ENCODE measurements around the gene CRB1. TPM values are rescaled to one million over a fixed set of nuclear protein-coding genes. Genes with fewer than 3 reads are reported as not detected.

Gene CRB1
- total RNA-seq, 1 experiment from 2014 or later, result not detected

GRCh38 chr1:197510691-197511378 is 242.8 kb downstream of the CRB1 start:
- H2AFZ ChIP-seq, result no peak overlapping the region
- H4K20me1 ChIP-seq (ENCODE audit: insufficient read depth), result no peaks in the 10 kb centered on the region
- no peaks in the 10 kb centered on the region for H3K36me3 ChIP-seq (ENCODE audit: low read depth)
- no peak overlapping the region for H3K27ac ChIP-seq
- ChIA-PET POLR2A (ENCODE audit: unreplicated experiment) (no interaction called here), CTCF (no interaction called here)
- no peak for DNase-seq
- no peaks in the 10 kb centered on the region for H3K4me1 ChIP-seq (replicated peaks; ENCODE audit: insufficient read depth)
- H3K4me3 ChIP-seq, result no peak overlapping the region
- H3F3A ChIP-seq (ENCODE audit: insufficient read depth, low read depth), result no peaks in the 10 kb centered on the region
- no peak overlapping the region for H3K4me2 ChIP-seq
- TF ChIP-seq EZH2 (IDR thresholded peaks at IDR 0.05; ENCODE audit: low read depth) (no peak), CTCF (conservative IDR thresholded peaks at IDR 0.05) (no peak)
- no peaks in the 10 kb centered on the region for H3K9me2 ChIP-seq (ENCODE audit: insufficient read depth)
- no peaks in the 10 kb centered on the region for H3K27me3 ChIP-seq (ENCODE audit: insufficient read depth, low read depth)
- BruUV-seq (replicated peaks), result no TSS peak
- H3K79me2 ChIP-seq (ENCODE audit: low read depth), result no peaks in the 10 kb centered on the region
- H3K9me3 ChIP-seq (ENCODE audit: insufficient read depth, low read depth), result no peaks in the 10 kb centered on the region
- intact Hi-C loops (cut with micrococcal nuclease; ENCODE audit: unreplicated experiment), result no loop called here

- intact Hi-C loops (cut with micrococcal nuclease; ENCODE audit: unreplicated experiment), result no loop called here
- no peaks in the 10 kb centered on the region for H3K36me3 ChIP-seq (ENCODE audit: low read depth)
- DNase-seq, result no peak
- POLR2A ChIA-PET (ENCODE audit: unreplicated experiment), result no interaction called here
- CTCF ChIA-PET, result no interaction called here
- no peaks in the 10 kb centered on the region for H3K4me1 ChIP-seq (replicated peaks; ENCODE audit: insufficient read depth)
- no peaks in the 10 kb centered on the region for H3K9me3 ChIP-seq (ENCODE audit: insufficient read depth, low read depth)
- no peak overlapping the region for H3K4me2 ChIP-seq
- no TSS peak for BruUV-seq (replicated peaks)
- H3K79me2 ChIP-seq (ENCODE audit: low read depth), result no peaks in the 10 kb centered on the region
- H2AFZ ChIP-seq, result no peak overlapping the region
- no peak for TF ChIP-seq EZH2 (IDR thresholded peaks at IDR 0.05; ENCODE audit: low read depth)
- no peak for TF ChIP-seq CTCF (conservative IDR thresholded peaks at IDR 0.05)
- H3F3A ChIP-seq (ENCODE audit: insufficient read depth, low read depth), result no peaks in the 10 kb centered on the region
- H3K27ac ChIP-seq, result no peak overlapping the region
- H3K9me2 ChIP-seq (ENCODE audit: insufficient read depth), result no peaks in the 10 kb centered on the region
- no peaks in the 10 kb centered on the region for H3K27me3 ChIP-seq (ENCODE audit: insufficient read depth, low read depth)
- no peaks in the 10 kb centered on the region for H4K20me1 ChIP-seq (ENCODE audit: insufficient read depth)
- no peak overlapping the region for H3K4me3 ChIP-seq
Observed at GRCh38 chr1:197515421-197515820, 247.4 kb downstream of the CRB1 start.

- H4K20me1 ChIP-seq (ENCODE audit: insufficient read depth), result no peaks in the 10 kb centered on the region
- no peaks in the 10 kb centered on the region for H3K4me1 ChIP-seq (replicated peaks; ENCODE audit: insufficient read depth)
- TF ChIP-seq EZH2 (IDR thresholded peaks at IDR 0.05; ENCODE audit: low read depth) (no peak), CTCF (conservative IDR thresholded peaks at IDR 0.05) (peak; percentile 63)
- no peak overlapping the region for H3K27ac ChIP-seq
- no peaks in the 10 kb centered on the region for H3F3A ChIP-seq (ENCODE audit: insufficient read depth, low read depth)
- intact Hi-C loops (cut with micrococcal nuclease; ENCODE audit: unreplicated experiment), result loop anchor here (2.0 to 10.0 kb wide), 4 partner anchors 119 to 1167 kb away; partner anchors contain the start of gene NEK7
- H3K36me3 ChIP-seq (ENCODE audit: low read depth), result no peaks in the 10 kb centered on the region
- no peaks in the 10 kb centered on the region for H3K9me3 ChIP-seq (ENCODE audit: insufficient read depth, low read depth)
- H3K4me2 ChIP-seq, result no peak overlapping the region
- DNase-seq, result no peak
- H3K4me3 ChIP-seq, result no peak overlapping the region
- H3K79me2 ChIP-seq (ENCODE audit: low read depth), result no peaks in the 10 kb centered on the region
- ChIA-PET CTCF (interaction anchor here (0.6 kb wide), 3 partner anchors 205 to 936 kb away, joined by 3 to 4 read pairs (median 3); no protein-coding TSS in a partner anchor), POLR2A (ENCODE audit: unreplicated experiment) (no interaction called here)
- no peak overlapping the region for H2AFZ ChIP-seq
- no peaks in the 10 kb centered on the region for H3K9me2 ChIP-seq (ENCODE audit: insufficient read depth)
- H3K27me3 ChIP-seq (ENCODE audit: insufficient read depth, low read depth), result no peaks in the 10 kb centered on the region
- BruUV-seq (replicated peaks), result no TSS peak
Observed at GRCh38 chr1:197519741-197520334, 251.8 kb downstream of the CRB1 start.

Data from PC-9 (cell line).